Vagina (tissue), 2 donors: ENCODE measurements around the gene MRPS11. TPM values are rescaled to one million over a fixed set of nuclear protein-coding genes. Genes with fewer than 3 reads are reported as not detected.

Source experiments
- DNase-seq, 2 donors: peaks; one replicate each; pipeline ENCODE4 v3.0.0-alpha.2; 2017; ENCODE audit errors: extremely low spot score in 2 of 2
- H3K27ac ChIP-seq: fragments of 200-600 bp; sonication (generic); one replicate; pipeline ENCODE4 v1.5.1; 2019
- H3K27me3 ChIP-seq: fragments of 200-600 bp; sonication (generic); one replicate; pipeline ENCODE4 v1.5.1; 2019
- H3K36me3 ChIP-seq, 2 donors: fragments of 200-600 bp; sonication (generic); one replicate each; pipeline ENCODE4 v1.5.1; 2017 to 2019
- H3K4me1 ChIP-seq: fragments of 200-600 bp; sonication (generic); one replicate; pipeline ENCODE4 v1.5.1; 2019
- H3K4me3 ChIP-seq, 2 donors: fragments of 200-600 bp; sonication (generic); 1 replicate in 1 of 2; 2 replicates in 1 of 2; pipeline ENCODE4 v1.5.1; 2016 to 2019
- H3K9me3 ChIP-seq: fragments of 200-600 bp; sonication (generic); one replicate; pipeline ENCODE4 v1.5.1; 2019
- CTCF ChIP-seq, 3 experiments: fragments of 450-650 bp in 2 of 3; fragments of 200-600 bp in 1 of 3; sonication (generic) in 1 of 3; IDR thresholded peaks; one replicate each; pipeline ENCODE4 v1.5.1; 2017 to 2019; ENCODE audit warnings: antibody characterized with exemption in 3 of 3, mild to moderate bottlenecking in 2 of 3, moderate library complexity in 2 of 3
- POLR2A ChIP-seq, 2 donors: fragments of 450-650 bp; IDR thresholded peaks; one replicate each; pipeline ENCODE4 v1.6.1; 2017; ENCODE audit warnings: antibody characterized with exemption in 2 of 2, mild to moderate bottlenecking in 2 of 2, moderate library complexity in 2 of 2
- POLR2AphosphoS5 ChIP-seq, 2 donors: sonication (generic); formaldehyde crosslinking; IDR thresholded peaks; one replicate each; pipeline ENCODE4 v1.9.0; 2017; ENCODE audit warnings: antibody characterized with exemption in 2 of 2, mild to moderate bottlenecking in 2 of 2, low read depth in 1 of 2; ENCODE audit not compliant: insufficient read depth in 1 of 2
- intact Hi-C: fragments of 100-400 bp; cut with DNase I; formaldehyde crosslinking; loops from one replicate; pipeline ENCODE4 v1.15.1; 2023
- total RNA-seq: library from RNA; depleted of rRNA; stranded (reverse); fragments of >200 nt; gene quantifications from one replicate; pipeline ENCODE4 v1.2.3, GENCODE V29; 2016

The MRPS11 gene
- total RNA-seq, 1 donor from 2014 or later, result 27.5 TPM

GRCh38 chr15:88476635-88477060, 9.1 kb downstream of the MRPS11 start:
- H3K36me3 ChIP-seq, result peaks cover 0 to 32% of the 10 kb centered on the region in 2 donors
- DNase-seq, result no peak
- H3K27ac ChIP-seq, result no peak overlapping the region
- TF ChIP-seq POLR2AphosphoS5 (IDR thresholded peaks at IDR 0.05; ENCODE audit: insufficient read depth in 1 of 2, low read depth in 1 of 2), result no peak
- no peak for TF ChIP-seq CTCF (IDR thresholded peaks at IDR 0.05)
- TF ChIP-seq POLR2A (IDR thresholded peaks at IDR 0.05), result no peak
- H3K9me3 ChIP-seq, result no peaks in the 10 kb centered on the region
- H3K4me1 ChIP-seq, result no peaks in the 10 kb centered on the region
- intact Hi-C loops, result no loop called here
- no peak overlapping the region for H3K4me3 ChIP-seq
- no peaks in the 10 kb centered on the region for H3K27me3 ChIP-seq

GRCh38 chr15:88477126-88477525, 9.6 kb downstream of the MRPS11 start:
- H3K9me3 ChIP-seq, result no peaks in the 10 kb centered on the region
- H3K27ac ChIP-seq, result no peak overlapping the region
- H3K36me3 ChIP-seq, result peaks cover 0 to 32% of the 10 kb centered on the region in 2 donors
- intact Hi-C loops, result no loop called here
- TF ChIP-seq POLR2A (IDR thresholded peaks at IDR 0.05) (no peak), POLR2AphosphoS5 (IDR thresholded peaks at IDR 0.05; ENCODE audit: insufficient read depth in 1 of 2, low read depth in 1 of 2) (no peak), CTCF (IDR thresholded peaks at IDR 0.05) (no peak)
- H3K27me3 ChIP-seq, result no peaks in the 10 kb centered on the region
- H3K4me1 ChIP-seq, result no peaks in the 10 kb centered on the region
- H3K4me3 ChIP-seq, result no peak overlapping the region
- peak in 1 of 2 donors; percentile 40 for DNase-seq

- H3K9me3 ChIP-seq, result no peaks in the 10 kb centered on the region
- H3K27me3 ChIP-seq, result no peaks in the 10 kb centered on the region
- H3K27ac ChIP-seq, result no peak overlapping the region
- intact Hi-C loops, result no loop called here
- no peak overlapping the region for H3K4me3 ChIP-seq
- DNase-seq, result no peak
- H3K4me1 ChIP-seq, result no peaks in the 10 kb centered on the region
- H3K36me3 ChIP-seq, result peaks cover 0 to 26% of the 10 kb centered on the region in 2 donors
- TF ChIP-seq CTCF (IDR thresholded peaks at IDR 0.05) (no peak), POLR2AphosphoS5 (IDR thresholded peaks at IDR 0.05; ENCODE audit: insufficient read depth in 1 of 2, low read depth in 1 of 2) (no peak), POLR2A (IDR thresholded peaks at IDR 0.05) (no peak)
Measured at GRCh38 chr15:88477904-88478303, 10.4 kb downstream of the MRPS11 start.

- peak in 1 of 2 donors; percentile 74 for DNase-seq
- no peak overlapping the region for H3K4me3 ChIP-seq
- peaks cover 0 to 21% of the 10 kb centered on the region in 2 donors for H3K36me3 ChIP-seq
- no peak overlapping the region for H3K27ac ChIP-seq
- H3K27me3 ChIP-seq, result no peaks in the 10 kb centered on the region
- TF ChIP-seq CTCF (IDR thresholded peaks at IDR 0.05) (no peak), POLR2A (IDR thresholded peaks at IDR 0.05) (no peak), POLR2AphosphoS5 (IDR thresholded peaks at IDR 0.05; ENCODE audit: insufficient read depth in 1 of 2, low read depth in 1 of 2) (no peak)
- no peaks in the 10 kb centered on the region for H3K4me1 ChIP-seq
- intact Hi-C loops, result no loop called here
- H3K9me3 ChIP-seq, result no peaks in the 10 kb centered on the region
Measured at GRCh38 chr15:88479169-88479568, 11.7 kb downstream of the MRPS11 start.

- no peak overlapping the region for H3K4me3 ChIP-seq
- H3K36me3 ChIP-seq, result peaks cover 0 to 11% of the 10 kb centered on the region in 2 donors
- H3K27ac ChIP-seq, result no peak overlapping the region
- intact Hi-C loops, result no loop called here
- H3K9me3 ChIP-seq, result no peaks in the 10 kb centered on the region
- H3K4me1 ChIP-seq, result no peaks in the 10 kb centered on the region
- no peaks in the 10 kb centered on the region for H3K27me3 ChIP-seq
- DNase-seq, result no peak
- no peak for TF ChIP-seq CTCF (IDR thresholded peaks at IDR 0.05)
- no peak for TF ChIP-seq POLR2AphosphoS5 (IDR thresholded peaks at IDR 0.05; ENCODE audit: insufficient read depth in 1 of 2, low read depth in 1 of 2)
- no peak for TF ChIP-seq POLR2A (IDR thresholded peaks at IDR 0.05)
Measured at GRCh38 chr15:88480981-88481380, 13.5 kb downstream of the MRPS11 start.
